Embryonic facial prominence (tissue), 1 donor: ENCODE measurements around the gene SLC9A4.

ENCODE experiments used
- DNase-seq: peaks from one replicate; pipeline ENCODE4 v3.0.0-alpha.2; 2016; ENCODE audit errors: extremely low spot score

Gene SLC9A4

GRCh38 chr2:102455061-102455670, 17.9 kb upstream of the SLC9A4 start:
- no peak for DNase-seq

DNA sequence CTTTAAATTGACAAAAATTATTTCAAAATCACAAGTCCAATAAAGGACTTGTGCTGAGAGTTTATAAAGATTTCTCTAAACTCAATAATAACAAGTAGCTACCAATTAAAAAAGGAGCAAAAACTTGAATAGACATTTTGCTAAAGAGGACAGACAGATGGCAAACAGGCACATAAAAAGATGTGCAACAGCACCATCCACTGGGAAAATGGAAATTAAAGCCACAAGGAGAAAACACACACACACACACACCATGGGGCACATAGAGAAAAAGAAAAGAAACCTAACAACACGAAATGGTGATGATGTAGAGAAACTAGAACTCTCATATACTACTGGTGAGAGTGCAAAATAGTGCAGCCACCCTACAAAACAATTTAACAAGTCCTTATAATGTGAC, 12.6 kb upstream of the SLC9A4 start:
- DNase-seq: no peak

- no peak for DNase-seq
Measured at GRCh38 chr2:102461188-102461587, 11.8 kb upstream of the SLC9A4 start.

DNA sequence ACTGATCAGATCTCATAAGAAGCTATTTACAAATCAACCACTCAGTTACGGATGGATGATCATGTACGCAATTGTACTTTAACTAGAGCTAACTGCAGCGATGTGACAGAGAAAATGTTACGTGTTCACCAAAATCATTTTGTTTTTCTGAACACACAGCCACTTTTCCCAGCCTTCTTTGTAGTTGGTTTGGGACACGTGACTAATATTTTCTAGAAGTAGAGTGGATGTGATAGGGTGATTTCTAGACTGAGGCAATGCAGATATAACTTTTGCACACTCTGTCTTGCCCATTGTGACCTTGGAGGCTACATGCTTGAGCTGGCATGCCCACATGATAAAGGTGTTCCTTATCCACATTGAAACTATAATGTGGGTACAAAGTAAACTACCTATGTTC, 9.9 kb upstream of the SLC9A4 start:
- DNase-seq: no peak

GRCh38 chr2:102470168-102470567, 2.9 kb upstream of the SLC9A4 start:
- DNase-seq: no peak

GRCh38 chr2:102473631-102474030, 605 bp downstream of the SLC9A4 start:
- DNase-seq: no peak

GRCh38 chr2:102474785-102475184, 1.8 kb downstream of the SLC9A4 start:
- no peak for DNase-seq

GRCh38 chr2:102478686-102479470, 5.9 kb downstream of the SLC9A4 start:
- DNase-seq: no peak

GRCh38 chr2:102480285-102481195, 7.5 kb downstream of the SLC9A4 start:
- no peak for DNase-seq

DNA sequence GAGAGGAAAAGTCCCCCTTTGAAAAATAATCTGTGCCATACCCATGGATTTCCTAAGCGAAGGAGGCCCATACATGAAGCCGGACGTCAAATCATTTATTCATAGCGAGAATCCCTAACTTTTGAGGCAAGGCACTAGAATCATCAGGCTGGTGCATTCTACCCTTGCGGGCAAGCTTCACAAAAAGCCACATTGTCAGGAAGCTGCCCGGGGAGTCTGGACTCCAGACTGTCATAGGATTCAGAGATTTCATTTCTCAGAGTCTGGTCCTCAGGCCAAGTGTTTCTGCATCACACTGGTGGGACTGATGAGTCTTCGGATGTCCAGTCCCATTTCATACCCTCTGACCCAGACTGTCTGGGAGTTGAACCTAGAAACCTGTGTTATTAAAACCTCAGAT, 8.9 kb downstream of the SLC9A4 start:
- DNase-seq: no peak

DNA sequence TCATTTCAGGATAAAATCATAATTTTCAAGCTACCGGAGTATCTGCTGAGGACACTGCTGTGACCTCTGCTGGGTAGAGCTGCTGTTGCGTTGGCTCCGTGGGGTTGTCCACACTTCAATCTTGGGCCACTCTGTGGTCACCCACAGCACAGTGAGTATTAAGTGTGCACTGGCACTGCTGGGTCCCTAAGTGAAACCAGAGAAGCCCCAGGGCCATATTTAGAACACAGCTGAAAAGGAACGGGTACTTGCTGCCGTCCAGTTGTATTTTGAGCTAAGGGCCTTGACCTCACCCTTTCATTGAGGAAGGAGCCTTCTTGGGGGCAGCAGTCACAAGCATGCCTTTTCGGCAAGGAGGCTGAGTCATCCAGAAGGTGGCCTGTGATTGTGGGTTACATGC, 10.1 kb downstream of the SLC9A4 start:
- no peak for DNase-seq

GRCh38 chr2:102484310-102485061, 11.5 kb downstream of the SLC9A4 start:
- DNase-seq: no peak

DNA sequence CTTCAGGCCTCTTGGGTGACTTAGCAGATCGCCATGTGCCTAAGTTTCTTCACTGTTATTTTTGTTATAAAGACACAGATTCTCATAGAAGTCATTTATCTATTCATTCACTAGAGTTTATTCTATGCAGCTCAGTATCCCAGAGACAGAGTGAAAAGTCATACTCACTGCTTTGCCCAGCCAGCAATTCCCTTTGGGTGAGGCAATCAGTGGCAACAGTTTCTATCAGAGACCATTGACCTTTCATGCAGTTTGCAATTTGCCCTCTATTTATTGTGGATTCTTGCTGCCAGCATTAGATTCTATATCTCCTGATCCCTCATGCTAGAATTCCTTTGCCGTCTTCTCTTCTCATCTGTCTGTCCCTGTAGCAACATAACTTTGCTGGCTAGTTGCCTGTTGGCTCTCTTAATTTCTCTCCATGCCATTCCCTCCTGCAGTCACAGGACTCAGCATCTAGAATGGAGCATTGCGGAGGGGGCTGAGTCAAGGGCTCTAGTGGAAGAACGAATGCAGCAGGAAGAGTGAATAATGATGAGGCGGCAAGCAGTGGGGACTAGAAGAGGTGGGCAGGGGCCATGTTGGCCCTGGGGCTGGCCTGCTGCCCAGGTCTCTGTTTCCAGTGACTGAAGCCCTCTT, 12.2 kb downstream of the SLC9A4 start:
- DNase-seq: no peak

GRCh38 chr2:102486941-102487702, 14.1 kb downstream of the SLC9A4 start:
- DNase-seq: no peak

DNA sequence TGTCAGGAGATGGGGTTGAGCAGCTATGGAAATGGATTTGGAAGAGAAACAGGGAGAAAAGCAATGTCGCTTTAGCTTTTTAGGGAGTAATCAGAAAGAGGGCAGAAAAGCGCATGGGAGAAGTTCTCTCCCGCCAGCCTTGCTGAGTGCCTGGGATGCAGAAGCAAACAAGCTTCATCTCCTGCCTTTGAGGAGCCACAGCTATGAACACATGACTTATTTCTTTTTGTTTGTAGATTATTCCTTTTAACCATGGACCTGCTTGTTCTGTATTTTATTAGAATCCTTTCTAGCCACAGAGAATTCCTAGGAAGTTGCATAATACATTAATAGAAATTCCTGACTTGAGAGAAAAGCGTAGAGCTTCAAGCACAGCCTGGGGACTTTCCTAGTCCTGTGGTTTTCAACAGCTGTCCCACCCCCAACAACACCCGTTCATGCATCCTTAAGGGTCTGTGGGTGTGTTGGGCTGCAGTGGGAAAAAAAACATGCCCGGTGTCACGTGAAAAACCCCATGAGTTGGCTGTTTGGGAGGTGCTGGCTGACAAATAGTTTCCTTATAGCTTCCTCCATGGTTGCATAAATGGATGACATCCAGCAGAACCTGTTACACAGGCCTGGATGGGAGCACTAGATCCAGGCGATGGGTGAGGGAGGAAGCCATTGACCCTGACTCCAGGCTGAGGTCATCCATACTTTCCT, 14.9 kb downstream of the SLC9A4 start:
- no peak for DNase-seq

DNA sequence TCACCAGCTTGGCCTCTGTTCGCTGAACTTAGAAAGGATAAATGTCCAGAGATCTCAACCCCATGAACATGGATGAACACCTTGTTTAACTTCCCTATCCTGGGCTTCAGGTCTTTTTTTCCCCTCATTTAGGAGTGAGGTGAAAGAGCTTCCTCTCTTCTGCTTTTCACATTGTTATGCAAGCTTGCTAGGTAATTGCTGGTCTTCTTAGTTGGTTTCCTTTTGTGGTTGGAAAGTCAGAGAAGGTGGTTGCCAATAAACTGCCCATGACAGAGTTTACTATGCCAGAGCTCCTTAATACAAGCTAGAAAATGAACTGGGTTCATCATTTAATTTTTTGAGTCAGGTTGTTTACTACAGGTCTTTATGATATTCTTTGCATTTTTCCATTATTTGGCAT, 16.6 kb downstream of the SLC9A4 start:
- DNase-seq: no peak

DNA sequence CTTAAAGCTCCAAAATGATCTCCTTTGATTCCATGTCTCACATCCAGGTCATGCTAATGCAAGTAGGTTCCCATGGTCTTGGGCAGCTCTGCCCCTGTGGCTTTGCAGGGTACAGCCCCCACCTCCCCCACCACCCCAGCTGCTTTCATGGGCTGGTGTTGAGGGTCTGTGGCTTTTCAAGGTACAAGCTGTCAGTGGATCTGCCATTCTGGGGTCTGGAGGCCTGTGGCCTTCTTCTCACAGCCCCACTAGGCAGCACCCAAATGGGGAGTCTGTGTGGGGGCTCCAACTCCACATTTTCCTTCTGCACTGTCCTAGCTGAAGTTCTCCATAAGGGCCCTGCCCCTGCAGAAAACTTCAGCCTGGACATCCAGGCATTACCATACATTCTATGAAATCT, 19.0 kb downstream of the SLC9A4 start:
- no peak for DNase-seq

- DNase-seq: no peak
Measured at GRCh38 chr2:102494570-102494969, 21.5 kb downstream of the SLC9A4 start.

GRCh38 chr2:102498414-102498813, 25.4 kb downstream of the SLC9A4 start:
- no peak for DNase-seq

- no peak for DNase-seq
Measured at GRCh38 chr2:102499558-102499957, 26.5 kb downstream of the SLC9A4 start.
